Neural progenitor cell (in vitro differentiated cells): ENCODE data around the gene TMOD4. TPM values are rescaled to one million over a fixed set of nuclear protein-coding genes. Genes with fewer than 3 reads are reported as not detected.
A peak's percentile ranks its signal among the peaks of the same experiment; 100 is the strongest.

Source experiments
- DNase-seq: peaks from one replicate; pipeline ENCODE4 v3.0.0-alpha.2; 2016; ENCODE audit warnings: low spot score
- H2AFZ ChIP-seq: fragments of 200-600 bp; sonication (generic); replicated peaks from 2 replicates; pipeline ENCODE4 v1.6.1; 2016; ENCODE audit warnings: antibody characterized with exemption
- H3F3A ChIP-seq: fragments of 200-600 bp; sonication (generic); 2 replicates; pipeline ENCODE4 v1.6.1; 2016; ENCODE audit warnings: antibody characterized with exemption, low read depth
- H3K27ac ChIP-seq: fragments of 200-600 bp; sonication (generic); 2 replicates; pipeline ENCODE4 v1.5.1; 2016; ENCODE audit warnings: mild to moderate bottlenecking
- H3K27me3 ChIP-seq: fragments of 200-600 bp; sonication (generic); 2 replicates; pipeline ENCODE4 v1.6.1; 2016; ENCODE audit warnings: mild to moderate bottlenecking, moderate library complexity
- H3K36me3 ChIP-seq: fragments of 200-600 bp; sonication (generic); 2 replicates; pipeline ENCODE4 v1.5.1; 2016
- H3K4me1 ChIP-seq: fragments of 200-600 bp; sonication (generic); 2 replicates; pipeline ENCODE4 v1.6.1; 2016; ENCODE audit warnings: mixed run types
- H3K4me2 ChIP-seq: fragments of 200-600 bp; sonication (generic); 2 replicates; pipeline ENCODE4 v1.6.1; 2016
- H3K4me3 ChIP-seq: fragments of 200-600 bp; sonication (generic); 2 replicates; pipeline ENCODE4 v1.5.1; 2016
- H3K79me2 ChIP-seq: fragments of 200-600 bp; sonication (generic); 2 replicates; pipeline ENCODE4 v1.6.1; 2016; ENCODE audit warnings: low read depth
- H3K9ac ChIP-seq: fragments of 200-600 bp; sonication (generic); 2 replicates; pipeline ENCODE4 v1.6.1; 2016
- H3K9me3 ChIP-seq: fragments of 200-600 bp; sonication (generic); 2 replicates; pipeline ENCODE4 v1.5.1; 2016; ENCODE audit warnings: low read depth
- H4K20me1 ChIP-seq: fragments of 200-600 bp; sonication (generic); 2 replicates; pipeline ENCODE4 v1.6.1; 2016; ENCODE audit warnings: low read depth
- H3K27ac Mint-ChIP-seq: 3 replicates; pipeline ENCODE4 v1.8.0; 2021; ENCODE audit warnings: mixed read lengths
- H3K27me3 Mint-ChIP-seq: 2 replicates; pipeline ENCODE4 v1.8.0; 2022; ENCODE audit warnings: low read depth, mild to moderate bottlenecking, inconsistent platforms, moderate library complexity, mixed read lengths; ENCODE audit not compliant: insufficient read depth
- H3K36me3 Mint-ChIP-seq: 3 replicates; pipeline ENCODE4 v1.8.0; 2021; ENCODE audit warnings: mixed read lengths
- H3K4me1 Mint-ChIP-seq: 3 replicates; pipeline ENCODE4 v1.8.0; 2021; ENCODE audit warnings: mixed read lengths
- H3K4me3 Mint-ChIP-seq: 3 replicates; pipeline ENCODE4 v1.8.0; 2021; ENCODE audit warnings: mild to moderate bottlenecking, moderate library complexity, mixed read lengths
- H3K9me3 Mint-ChIP-seq: 3 replicates; pipeline ENCODE4 v1.8.0; 2020; ENCODE audit warnings: mixed read lengths
- CTCF ChIP-seq: fragments of 200-600 bp; sonication (generic); IDR thresholded peaks from 2 replicates; pipeline ENCODE4 v1.5.1; 2017; ENCODE audit warnings: antibody characterized with exemption, mild to moderate bottlenecking
- EZH2 ChIP-seq: fragments of 200-600 bp; sonication (generic); IDR thresholded peaks from 2 replicates; pipeline ENCODE4 v1.6.1; 2017; ENCODE audit warnings: antibody characterized with exemption, mild to moderate bottlenecking, moderate library complexity
- EZH2phosphoT487 ChIP-seq: fragments of 200-600 bp; sonication (generic); IDR thresholded peaks from 2 replicates; pipeline ENCODE4 v1.6.1; 2017; ENCODE audit warnings: antibody characterized with exemption
- total RNA-seq: library from RNA; depleted of rRNA; stranded (reverse); fragments of >200 nt; gene quantifications from 2 replicates; pipeline ENCODE4 v1.2.3, GENCODE V29; 2015; ENCODE audit warnings: low replicate concordance

Gene TMOD4
- total RNA-seq, 1 donor from 2014 or later = not detected

GRCh38 chr1:151144474-151145303 is 31.1 kb downstream of the TMOD4 start:
- Histone ChIP-seq H3K9ac (no peak overlapping the region), H3K36me3 (no peaks in the 10 kb centered on the region), H3K9me3 (no peaks in the 10 kb centered on the region), H3K4me1 (peaks cover 30% of the 10 kb centered on the region), H3K27me3 (peaks cover 32% of the 10 kb centered on the region), H3K27ac (no peak overlapping the region), H3K4me2 (peak overlapping the region; percentile 91), H3F3A (peaks cover 27% of the 10 kb centered on the region), H4K20me1 (peaks cover 26% of the 10 kb centered on the region), H2AFZ (no peak overlapping the region), H3K4me3 (peak overlapping the region; percentile 91), H3K79me2 (no peaks in the 10 kb centered on the region)
- H3K4me1 Mint-ChIP-seq = peaks cover 39% of the 10 kb centered on the region
- H3K27me3 Mint-ChIP-seq = peaks cover 16% of the 10 kb centered on the region
- no peaks in the 10 kb centered on the region for H3K9me3 Mint-ChIP-seq
- peak overlapping the region; percentile 91 for H3K4me3 Mint-ChIP-seq
- H3K27ac Mint-ChIP-seq = peak overlapping the region; percentile 87
- no peak for TF ChIP-seq EZH2phosphoT487
- peak; percentile 18 for DNase-seq
- peaks cover 12% of the 10 kb centered on the region for H3K36me3 Mint-ChIP-seq

- no peaks in the 10 kb centered on the region for H3K79me2 ChIP-seq
- no peak overlapping the region for H2AFZ ChIP-seq
- no peak overlapping the region for H3K9ac ChIP-seq
- H3K4me3 ChIP-seq = peak overlapping the region; percentile 8
- no peaks in the 10 kb centered on the region for H3K36me3 ChIP-seq
- TF ChIP-seq CTCF (no peak), EZH2 (no peak), EZH2phosphoT487 (no peak)
- H3F3A ChIP-seq = peaks cover 27% of the 10 kb centered on the region
- peaks cover 30% of the 10 kb centered on the region for H3K4me1 ChIP-seq
- H3K4me2 ChIP-seq = peak overlapping the region; percentile 91
- Mint-ChIP-seq H3K27ac (no peak overlapping the region), H3K4me1 (peaks cover 39% of the 10 kb centered on the region), H3K9me3 (no peaks in the 10 kb centered on the region), H3K27me3 (peaks cover 16% of the 10 kb centered on the region), H3K36me3 (peaks cover 17% of the 10 kb centered on the region), H3K4me3 (peak overlapping the region; percentile 91)
- peaks cover 26% of the 10 kb centered on the region for H4K20me1 ChIP-seq
- no peak overlapping the region for H3K27ac ChIP-seq
- peak; percentile 29 for DNase-seq
- peaks cover 32% of the 10 kb centered on the region for H3K27me3 ChIP-seq
- no peaks in the 10 kb centered on the region for H3K9me3 ChIP-seq
Observed at GRCh38 chr1:151143986-151144385, 31.8 kb downstream of the TMOD4 start.

GRCh38 chr1:151143057-151143435 is 32.7 kb downstream of the TMOD4 start:
- no peak overlapping the region for H3K4me3 ChIP-seq

More at GRCh38 chr1:151143057-151143435, 32.7 kb downstream of the TMOD4 start:
- Histone ChIP-seq H3K36me3 (no peaks in the 10 kb centered on the region), H2AFZ (no peak overlapping the region), H3K9ac (no peak overlapping the region), H3K9me3 (no peaks in the 10 kb centered on the region), H3K4me2 (no peak overlapping the region), H3K79me2 (no peaks in the 10 kb centered on the region), H3K4me1 (peaks cover 30% of the 10 kb centered on the region), H4K20me1 (peaks cover 26% of the 10 kb centered on the region), H3K27ac (no peak overlapping the region), H3K27me3 (peaks cover 27% of the 10 kb centered on the region), H3F3A (peaks cover 26% of the 10 kb centered on the region)
- Mint-ChIP-seq H3K27ac (peak overlapping the region; percentile 27), H3K4me3 (peak overlapping the region; percentile 77), H3K4me1 (peaks cover 39% of the 10 kb centered on the region), H3K36me3 (peaks cover 13% of the 10 kb centered on the region), H3K9me3 (no peaks in the 10 kb centered on the region), H3K27me3 (peaks cover 18% of the 10 kb centered on the region)
- peak; percentile 13 for DNase-seq
- TF ChIP-seq EZH2phosphoT487 (no peak), CTCF (no peak), EZH2 (no peak)
